HG02610 (cell line): Measurements from ENCODE around the gene FOXD2.

Experiments used
- ATAC-seq: cut with Tn5 transposase; IDR thresholded peaks from one replicate; pipeline ENCODE4 v1.9.1; 2021; ENCODE audit warnings: mild to moderate bottlenecking, moderate library complexity; ENCODE audit not compliant: unreplicated experiment

The FOXD2 gene

DNA sequence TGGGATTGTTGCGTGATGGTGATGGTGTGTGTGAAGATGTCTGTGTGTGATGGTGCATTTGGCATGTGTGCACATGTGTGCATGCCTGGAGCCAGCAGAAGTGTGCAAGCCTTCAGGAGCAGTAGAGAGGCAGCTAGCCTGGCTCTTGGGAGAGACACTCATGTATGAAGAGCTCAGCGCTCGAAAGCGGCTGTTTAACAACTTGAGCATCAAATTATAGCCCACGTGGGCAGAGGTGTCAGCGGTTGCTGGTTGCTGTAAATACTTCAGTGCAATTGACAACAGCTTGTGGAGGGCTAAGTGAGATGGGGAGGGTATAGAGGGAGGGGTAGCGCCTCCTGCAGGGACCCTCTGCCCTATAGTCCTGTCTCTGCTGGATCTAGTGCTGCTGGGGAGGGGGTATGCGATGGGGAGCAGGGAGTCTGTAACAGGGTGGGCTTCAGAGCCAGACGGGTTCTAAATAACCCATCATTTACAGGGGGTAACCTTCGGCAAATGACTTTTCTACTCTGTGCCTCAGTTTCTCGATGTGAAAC lies 21.5 kb downstream of the FOXD2 start:
- no peak for ATAC-seq

GRCh38 chr1:47460040-47460439 lies 22.2 kb downstream of the FOXD2 start:
- ATAC-seq, result no peak

DNA sequence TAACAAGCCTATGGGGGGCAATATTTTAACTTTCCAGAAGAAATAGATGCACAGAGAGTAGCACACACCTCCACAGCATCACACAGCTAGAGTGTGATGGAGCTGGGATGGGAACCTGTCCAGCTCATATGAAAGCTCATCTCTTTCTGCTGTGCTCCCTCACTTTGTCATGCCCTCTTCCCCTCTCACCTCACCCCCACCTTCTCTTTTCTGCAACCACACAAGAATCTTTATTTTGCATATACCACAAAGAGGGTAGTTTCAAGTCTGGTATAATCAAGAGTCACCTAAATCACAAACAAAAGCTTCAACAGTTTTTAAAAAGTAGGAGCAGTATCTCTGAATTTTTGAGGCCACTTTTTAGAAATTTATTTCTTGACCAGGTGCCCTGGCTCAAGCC lies 22.6 kb downstream of the FOXD2 start:
- ATAC-seq, result no peak

DNA sequence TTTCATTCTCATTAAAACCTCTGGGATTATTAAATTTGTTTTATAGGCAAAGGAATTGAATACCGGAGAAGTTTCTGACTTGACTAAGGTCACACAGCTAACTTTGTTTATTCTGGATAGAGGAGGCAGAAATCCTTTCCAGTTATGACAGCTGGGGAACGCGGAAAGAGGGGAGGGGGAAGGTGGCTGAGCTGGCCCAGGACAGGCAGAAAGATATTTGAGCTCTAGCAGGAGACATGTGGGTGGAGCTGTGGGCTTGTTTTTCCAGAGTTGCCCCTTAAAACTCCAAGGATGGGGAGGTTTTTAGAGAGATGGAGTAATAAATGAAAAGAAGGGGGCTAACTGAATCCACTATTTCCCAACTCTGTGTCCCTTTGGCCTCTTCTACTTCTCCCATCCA lies 27.8 kb downstream of the FOXD2 start:
- no peak for ATAC-seq

DNA sequence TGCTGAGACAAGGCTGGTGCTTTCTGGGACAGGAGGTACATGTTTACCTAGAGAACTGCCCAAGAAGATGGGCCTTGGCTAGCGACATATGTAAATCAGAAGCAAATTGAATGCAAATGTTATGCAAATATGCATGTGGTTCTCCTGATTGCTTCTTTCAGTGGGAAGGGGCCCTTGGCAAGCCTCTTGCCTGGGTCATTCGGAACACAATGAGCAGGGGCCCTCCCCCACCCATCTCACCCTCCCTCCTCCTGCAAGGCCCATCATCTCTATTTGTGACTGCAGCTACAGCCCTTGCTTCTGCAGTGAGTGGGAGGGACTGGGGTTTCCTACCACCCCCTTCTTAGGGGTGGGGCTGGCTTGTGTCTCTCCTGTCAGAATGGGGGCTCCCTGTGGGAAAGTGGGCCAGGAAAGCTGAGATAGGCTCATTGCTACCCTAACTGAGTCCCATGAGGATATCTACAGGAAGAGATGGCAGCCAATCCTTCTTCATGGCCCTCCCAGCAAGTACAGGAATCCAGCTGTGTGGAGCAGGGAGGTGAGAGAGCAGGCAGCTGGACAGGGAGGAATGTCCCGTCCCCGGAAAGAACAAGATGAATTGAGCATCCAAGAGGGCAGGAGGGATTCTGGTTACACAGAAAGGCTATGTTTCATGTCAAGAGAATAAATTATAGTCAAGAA lies 31.0 kb downstream of the FOXD2 start:
- ATAC-seq, result no peak

GRCh38 chr1:47469390-47469759 lies 31.5 kb downstream of the FOXD2 start:
- ATAC-seq, result no peak

- ATAC-seq, result no peak
These were observed 32.1 kb downstream of the FOXD2 start for GRCh38 chr1:47469910-47470309.

GRCh38 chr1:47471163-47471562 lies 33.3 kb downstream of the FOXD2 start:
- ATAC-seq, result no peak

DNA sequence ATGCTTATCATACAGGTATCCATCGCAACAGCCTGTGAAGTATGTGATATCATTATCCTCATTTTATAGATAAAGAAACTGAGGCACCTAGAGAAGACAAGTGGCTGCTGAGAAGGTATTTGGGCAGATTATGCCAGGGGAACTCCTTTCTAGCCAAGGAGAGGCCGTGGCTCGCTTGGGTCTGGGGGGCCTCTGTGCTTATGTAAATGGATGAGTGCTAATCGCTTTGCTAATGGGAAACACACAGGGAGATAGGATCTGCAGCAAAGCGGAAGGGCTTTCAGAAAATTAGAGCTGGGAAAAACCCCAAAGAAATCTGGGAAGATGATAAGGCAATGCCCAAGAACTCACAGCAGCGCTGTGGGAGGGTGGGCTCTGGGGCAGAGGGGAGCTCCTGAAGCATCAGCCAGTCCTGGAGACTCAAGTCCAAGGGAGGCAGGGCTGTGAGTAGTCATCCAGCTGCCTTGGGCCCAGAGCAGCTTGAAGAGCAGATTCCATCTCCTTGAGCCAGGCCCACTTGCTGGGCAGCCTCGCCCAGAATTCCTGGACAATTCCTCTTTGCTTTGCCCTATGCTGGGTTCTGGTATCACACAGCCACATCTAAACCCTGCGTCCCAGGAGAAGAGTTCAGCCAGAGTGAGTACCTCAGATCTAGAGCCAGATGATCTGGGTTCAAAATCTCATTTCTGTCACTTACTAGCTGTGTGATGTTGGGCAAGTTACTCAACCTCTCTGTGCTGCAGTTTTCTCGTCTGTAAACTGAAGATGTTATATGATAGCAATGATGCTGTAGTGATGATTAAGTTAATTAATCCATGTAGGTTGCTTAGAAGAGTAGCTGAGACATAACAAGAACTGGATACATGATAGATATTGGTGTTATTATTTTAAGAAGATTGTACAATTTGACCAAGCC lies 36.7 kb downstream of the FOXD2 start:
- ATAC-seq, result no peak

GRCh38 chr1:47477595-47478080 lies 39.8 kb downstream of the FOXD2 start:
- no peak for ATAC-seq

DNA sequence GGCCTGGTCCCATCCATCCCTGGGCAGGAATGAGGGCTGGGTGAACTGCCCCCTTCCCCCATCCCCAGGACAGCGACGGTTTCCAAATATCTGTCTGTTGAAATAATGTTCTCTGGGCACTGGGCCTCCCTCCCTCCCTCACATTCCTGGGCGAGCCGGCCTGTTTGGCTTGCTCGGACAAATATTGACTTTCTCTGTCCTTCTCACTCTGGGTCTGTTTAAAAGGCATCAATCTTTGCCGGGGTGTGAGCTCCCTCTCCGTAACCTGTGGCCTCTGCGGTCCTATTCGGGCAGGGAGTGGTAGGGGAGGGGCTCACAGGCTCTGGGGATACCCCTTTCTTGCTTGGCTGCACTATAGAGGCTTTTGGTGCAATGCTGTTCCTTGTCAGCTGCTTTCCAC lies 40.2 kb downstream of the FOXD2 start:
- ATAC-seq, result no peak

- no peak for ATAC-seq
These were observed 41.8 kb downstream of the FOXD2 start for GRCh38 chr1:47479664-47480063.

GRCh38 chr1:47481936-47482335 lies 44.1 kb downstream of the FOXD2 start:
- ATAC-seq, result no peak

DNA sequence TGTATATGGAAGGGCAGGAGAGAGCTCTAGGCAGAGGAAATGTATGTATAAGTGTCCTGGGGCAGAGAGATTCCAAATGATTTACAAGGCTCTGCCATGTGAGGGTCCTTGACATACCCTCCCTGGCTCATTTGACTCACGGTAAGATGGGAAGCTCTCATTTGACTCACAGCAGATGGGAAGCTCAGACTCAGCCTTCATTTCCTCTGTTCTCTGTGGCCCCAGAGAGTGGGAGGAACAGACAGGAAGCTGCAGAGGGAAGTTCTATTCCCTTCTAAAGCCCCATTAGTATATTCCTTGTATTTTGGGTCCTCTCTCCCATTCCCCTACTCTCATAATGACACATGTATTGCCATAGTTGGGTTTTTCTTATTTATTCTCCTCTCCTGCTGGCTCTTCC lies 44.9 kb downstream of the FOXD2 start:
- ATAC-seq, result no peak

GRCh38 chr1:47483651-47484050 lies 45.8 kb downstream of the FOXD2 start:
- ATAC-seq, result no peak

DNA sequence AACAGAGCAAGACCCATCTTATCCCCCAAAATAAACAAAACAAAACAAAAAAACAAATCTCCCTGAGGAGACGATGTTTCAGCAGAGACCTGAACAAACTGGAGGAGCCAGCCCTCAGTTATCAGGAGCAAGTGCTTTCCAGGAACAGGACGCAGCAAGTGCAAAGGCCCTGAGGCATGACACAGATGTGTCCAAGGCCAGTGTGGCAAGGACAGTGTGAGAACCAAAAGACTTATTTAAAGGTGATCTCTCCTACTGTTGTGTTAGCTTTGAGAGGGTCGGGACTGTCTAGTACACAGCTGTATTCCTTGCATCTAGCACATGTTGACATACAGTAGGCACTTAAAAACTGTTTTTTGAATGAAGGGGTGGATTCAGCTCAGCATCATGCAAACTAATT lies 48.0 kb downstream of the FOXD2 start:
- ATAC-seq, result no peak

- ATAC-seq, result no peak
These were observed 49.5 kb downstream of the FOXD2 start for GRCh38 chr1:47487332-47487731.

DNA sequence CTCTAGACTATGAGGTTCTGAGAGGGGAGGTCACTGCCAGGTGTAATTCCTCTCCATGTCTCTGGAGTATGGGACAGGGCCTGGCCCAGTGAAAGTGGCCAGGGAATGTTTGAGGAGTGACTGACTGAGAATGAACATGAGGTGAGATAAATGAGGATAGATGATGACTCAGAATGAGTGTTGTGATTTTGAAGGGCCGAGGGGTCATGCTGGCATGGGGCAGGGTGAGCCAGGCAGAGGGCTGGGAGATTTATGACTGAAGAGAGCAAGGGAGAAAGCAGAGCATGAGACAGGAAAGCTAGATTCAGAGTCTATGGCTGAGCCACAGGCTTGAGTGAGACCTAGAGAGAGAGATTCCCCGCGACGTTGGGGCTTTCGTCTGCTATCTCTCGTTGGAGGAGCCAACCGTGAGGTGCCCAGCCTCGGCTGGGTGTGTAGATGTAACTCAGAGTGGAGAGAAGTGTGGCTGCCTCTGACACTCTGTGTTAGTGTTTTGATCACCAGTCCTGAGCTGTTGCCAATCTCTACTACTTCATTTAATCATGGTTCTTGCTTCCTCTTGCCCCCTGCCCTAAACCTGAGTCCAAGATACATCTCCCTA lies 50.1 kb downstream of the FOXD2 start:
- ATAC-seq, result no peak
